Epidermal melanocyte (primary cell): ENCODE results near the gene GKN1.

Experiments
- DNase-seq: peaks from one replicate; pipeline ENCODE4 v3.0.0; 2011; ENCODE audit warnings: low spot score; ENCODE audit not compliant: insufficient read length

The GKN1 gene

GRCh38 chr2:69007169-69007568 lies 32.7 kb downstream of the GKN1 start:
- DNase-seq, result no peak

GRCh38 chr2:69007603-69008002 lies 33.2 kb downstream of the GKN1 start:
- DNase-seq, result no peak

GRCh38 chr2:69010437-69011194 lies 36.2 kb downstream of the GKN1 start:
- no peak for DNase-seq

- DNase-seq, result no peak
Measured at GRCh38 chr2:69011611-69012157, 37.2 kb downstream of the GKN1 start.

GRCh38 chr2:69012310-69013141 lies 38.1 kb downstream of the GKN1 start:
- DNase-seq, result peak; percentile 58

- peak; percentile 71 for DNase-seq
Measured at GRCh38 chr2:69013142-69013839, 38.9 kb downstream of the GKN1 start, which contains the start of gene ANTXR1. TSS of gene ANTXR1 (plus strand) at chr2:69013179. CDS start at chr2:69013500, 321 bp downstream.

- no peak for DNase-seq
Measured at GRCh38 chr2:69013840-69014821, 39.7 kb downstream of the GKN1 start.

- no peak for DNase-seq
Measured at GRCh38 chr2:69017080-69017479, 42.6 kb downstream of the GKN1 start.

GRCh38 chr2:69017835-69018234 lies 43.4 kb downstream of the GKN1 start:
- DNase-seq, result no peak

- DNase-seq, result no peak
Measured at GRCh38 chr2:69018678-69019095, 44.3 kb downstream of the GKN1 start.

GRCh38 chr2:69020496-69021426 lies 46.3 kb downstream of the GKN1 start:
- DNase-seq, result no peak

GRCh38 chr2:69021727-69022126 lies 47.3 kb downstream of the GKN1 start:
- DNase-seq, result no peak

- no peak for DNase-seq
Measured at GRCh38 chr2:69022548-69022947, 48.1 kb downstream of the GKN1 start.

- DNase-seq, result no peak
Measured at GRCh38 chr2:69023236-69023635, 48.8 kb downstream of the GKN1 start.

GRCh38 chr2:69026026-69026425 lies 51.6 kb downstream of the GKN1 start:
- DNase-seq, result no peak

GRCh38 chr2:69026691-69027459 lies 52.4 kb downstream of the GKN1 start:
- no peak for DNase-seq
